HCT116 (cell line): Measurements from ENCODE around the gene CAMK2D.
"Not testable (repeated sequence)": the region's sequence is repeated elsewhere in the genome, so short reads cannot be mapped to it uniquely, and the experiment has no call there.

ENCODE experiments used
- ATF3 ChIP-seq: IDR thresholded peaks from 2 replicates; pipeline ENCODE4 v1.6.1; 2012
- CEBPB ChIP-seq: IDR thresholded peaks from 2 replicates; pipeline ENCODE4 v1.6.1; 2012; ENCODE audit warnings: low read depth
- CTCF ChIP-seq, 3 experiments: fragments of 200-600 bp in 1 of 3; sonication (generic) in 1 of 3; IDR thresholded peaks in 2 of 3; conservative IDR thresholded peaks in 1 of 3; 2 replicates each; pipeline ENCODE4 v1.5.1; 2012 to 2017; ENCODE audit warnings: low read depth in 2 of 3, low read length in 2 of 3, antibody characterized with exemption in 1 of 3, borderline replicate concordance in 1 of 3, control low read depth in 1 of 3, mild to moderate bottlenecking in 1 of 3, mixed read lengths in 1 of 3, mixed run types in 1 of 3, moderate library complexity in 1 of 3; ENCODE audit not compliant: insufficient read depth in 1 of 3
- POLR2A ChIP-seq: IDR thresholded peaks from 2 replicates; pipeline ENCODE4 v1.7.0; 2011; ENCODE audit warnings: borderline replicate concordance; ENCODE audit not compliant: insufficient read depth, insufficient read length; ENCODE audit errors: extremely low read depth
- POLR2AphosphoS5 ChIP-seq: IDR thresholded peaks from 2 replicates; pipeline ENCODE4 v1.6.1; 2011; ENCODE audit warnings: mild to moderate bottlenecking, low read depth, low read length, moderate library complexity
- RAD21 ChIP-seq: IDR thresholded peaks from 2 replicates; pipeline ENCODE4 v1.6.1; 2012; ENCODE audit warnings: low read depth, mild to moderate bottlenecking
- ZNF274 ChIP-seq: fragments of 200-500 bp; sonication (Bioruptor generic); IDR thresholded peaks from 2 replicates; pipeline ENCODE4 v1.6.1; 2014; ENCODE audit warnings: mild to moderate bottlenecking, low read depth, low read length, inconsistent platforms
- TF ChIP-seq, protein P1 (sequence below): IDR thresholded peaks from 2 replicates; pipeline ENCODE4 v1.6.1; 2012; ENCODE audit warnings: low read depth

GRCh38 chr4:113702596-113702995 lies 58.9 kb downstream of the CAMK2D start:
- not testable (repeated sequence) for TF ChIP-seq CTCF (IDR thresholded peaks at IDR 0.05 in 2 of 3, conservative IDR thresholded peaks at IDR 0.05 in 1 of 3; ENCODE audit: borderline replicate concordance in 1 of 3, insufficient read depth in 1 of 3, low read depth in 2 of 3, low read length in 2 of 3); POLR2AphosphoS5; POLR2A; ZNF274; ATF3; RAD21
- peak; percentile 97 for TF ChIP-seq CEBPB
- TF ChIP-seq, protein P1, sequence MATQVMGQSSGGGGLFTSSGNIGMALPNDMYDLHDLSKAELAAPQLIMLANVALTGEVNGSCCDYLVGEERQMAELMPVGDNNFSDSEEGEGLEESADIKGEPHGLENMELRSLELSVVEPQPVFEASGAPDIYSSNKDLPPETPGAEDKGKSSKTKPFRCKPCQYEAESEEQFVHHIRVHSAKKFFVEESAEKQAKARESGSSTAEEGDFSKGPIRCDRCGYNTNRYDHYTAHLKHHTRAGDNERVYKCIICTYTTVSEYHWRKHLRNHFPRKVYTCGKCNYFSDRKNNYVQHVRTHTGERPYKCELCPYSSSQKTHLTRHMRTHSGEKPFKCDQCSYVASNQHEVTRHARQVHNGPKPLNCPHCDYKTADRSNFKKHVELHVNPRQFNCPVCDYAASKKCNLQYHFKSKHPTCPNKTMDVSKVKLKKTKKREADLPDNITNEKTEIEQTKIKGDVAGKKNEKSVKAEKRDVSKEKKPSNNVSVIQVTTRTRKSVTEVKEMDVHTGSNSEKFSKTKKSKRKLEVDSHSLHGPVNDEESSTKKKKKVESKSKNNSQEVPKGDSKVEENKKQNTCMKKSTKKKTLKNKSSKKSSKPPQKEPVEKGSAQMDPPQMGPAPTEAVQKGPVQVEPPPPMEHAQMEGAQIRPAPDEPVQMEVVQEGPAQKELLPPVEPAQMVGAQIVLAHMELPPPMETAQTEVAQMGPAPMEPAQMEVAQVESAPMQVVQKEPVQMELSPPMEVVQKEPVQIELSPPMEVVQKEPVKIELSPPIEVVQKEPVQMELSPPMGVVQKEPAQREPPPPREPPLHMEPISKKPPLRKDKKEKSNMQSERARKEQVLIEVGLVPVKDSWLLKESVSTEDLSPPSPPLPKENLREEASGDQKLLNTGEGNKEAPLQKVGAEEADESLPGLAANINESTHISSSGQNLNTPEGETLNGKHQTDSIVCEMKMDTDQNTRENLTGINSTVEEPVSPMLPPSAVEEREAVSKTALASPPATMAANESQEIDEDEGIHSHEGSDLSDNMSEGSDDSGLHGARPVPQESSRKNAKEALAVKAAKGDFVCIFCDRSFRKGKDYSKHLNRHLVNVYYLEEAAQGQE = not testable (repeated sequence)
